ENCODE results near the gene UBASH3A.

Gene UBASH3A

GRCh38 chr21:42478504-42478903 lies 74.8 kb downstream of the UBASH3A start:
- TF ChIP-seq CTCF (IDR thresholded peaks at IDR 0.05; ENCODE audit: low read length, missing control alignments) = no peak
- DNase-seq (ENCODE audit: low read depth) = no peak
- no peak overlapping the region for H3K4me3 ChIP-seq (replicated peaks; ENCODE audit: low read depth, low read length)

GRCh38 chr21:42479582-42479981 lies 75.9 kb downstream of the UBASH3A start:
- no peak for TF ChIP-seq CTCF (IDR thresholded peaks at IDR 0.05; ENCODE audit: low read length, missing control alignments)
- H3K4me3 ChIP-seq (replicated peaks; ENCODE audit: low read depth, low read length) = no peak overlapping the region
- DNase-seq (ENCODE audit: low read depth) = no peak

- TF ChIP-seq CTCF (IDR thresholded peaks at IDR 0.05; ENCODE audit: low read length, missing control alignments) = no peak
- no peak for DNase-seq (ENCODE audit: low read depth)
- no peak overlapping the region for H3K4me3 ChIP-seq (replicated peaks; ENCODE audit: low read depth, low read length)
These were observed 77.0 kb downstream of the UBASH3A start for GRCh38 chr21:42480736-42481135.

GRCh38 chr21:42481169-42481568 lies 77.5 kb downstream of the UBASH3A start:
- no peak for DNase-seq (ENCODE audit: low read depth)
- no peak overlapping the region for H3K4me3 ChIP-seq (replicated peaks; ENCODE audit: low read depth, low read length)
- no peak for TF ChIP-seq CTCF (IDR thresholded peaks at IDR 0.05; ENCODE audit: low read length, missing control alignments)

GRCh38 chr21:42484966-42485365 lies 81.3 kb downstream of the UBASH3A start:
- no peak overlapping the region for H3K4me3 ChIP-seq (replicated peaks; ENCODE audit: low read depth, low read length)
- TF ChIP-seq CTCF (IDR thresholded peaks at IDR 0.05; ENCODE audit: low read length, missing control alignments) = no peak
- DNase-seq (ENCODE audit: low read depth) = no peak

GRCh38 chr21:42486072-42486471 lies 82.4 kb downstream of the UBASH3A start:
- TF ChIP-seq CTCF (IDR thresholded peaks at IDR 0.05; ENCODE audit: low read length, missing control alignments) = no peak
- DNase-seq (ENCODE audit: low read depth) = no peak
- H3K4me3 ChIP-seq (replicated peaks; ENCODE audit: low read depth, low read length) = no peak overlapping the region

- no peak for DNase-seq (ENCODE audit: low read depth)
- TF ChIP-seq CTCF (IDR thresholded peaks at IDR 0.05; ENCODE audit: low read length, missing control alignments) = no peak
- H3K4me3 ChIP-seq (replicated peaks; ENCODE audit: low read depth, low read length) = no peak overlapping the region
These were observed 82.8 kb downstream of the UBASH3A start for GRCh38 chr21:42486531-42486930.

All from fibroblast of pulmonary artery (primary cell).